Activated T-helper 2 cell treated with anti-CD3 and anti-CD28 coated beads, Interferon-gamma antibody, Interleukin-2, Interleukin-4, amounts not matched to agents 10 μg/mL and 5 μg/mL and 100 μg/mL, durations not matched to agents 14 hours and 24 hours and 36 hours (primary cell): Measurements from ENCODE around the gene MOB3C. TPM values are rescaled to one million over a fixed set of nuclear protein-coding genes. Genes with fewer than 3 reads are reported as not detected.
"Not testable (repeated sequence)": the region's sequence is repeated elsewhere in the genome, so short reads cannot be mapped to it uniquely, and the experiment has no call there.

Experiments
- DNase-seq: peaks from one replicate; pipeline ENCODE4 v3.0.0; 2021; ENCODE audit warnings: low spot score
- H3K27ac Mint-ChIP-seq: one replicate; pipeline ENCODE4 v1.8.0; 2021; ENCODE audit warnings: mixed read lengths
- H3K27me3 Mint-ChIP-seq: one replicate; pipeline ENCODE4 v1.8.0; 2021; ENCODE audit warnings: low read depth, mixed read lengths
- H3K36me3 Mint-ChIP-seq: one replicate; pipeline ENCODE4 v1.8.0; 2021; ENCODE audit warnings: low read depth, mixed read lengths
- H3K4me1 Mint-ChIP-seq: one replicate; pipeline ENCODE4 v1.8.0; 2021; ENCODE audit warnings: low read depth, mixed read lengths
- H3K4me3 Mint-ChIP-seq: one replicate; pipeline ENCODE4 v1.8.0; 2021; ENCODE audit warnings: low read depth, mild to moderate bottlenecking, moderate library complexity, mixed read lengths
- H3K9me3 Mint-ChIP-seq: one replicate; pipeline ENCODE4 v1.8.0; 2021; ENCODE audit warnings: mixed read lengths
- intact Hi-C: fragments of 100-400 bp; cut with micrococcal nuclease; formaldehyde crosslinking; loops from one replicate; pipeline ENCODE4 v1.15.1; 2023
- total RNA-seq: library from RNA; stranded (reverse); gene quantifications from 2 replicates; pipeline ENCODE4 v1.2.3, GENCODE V29; 2022

Gene MOB3C
- total RNA-seq, 1 donor from 2014 or later, result 17.5 TPM

DNA sequence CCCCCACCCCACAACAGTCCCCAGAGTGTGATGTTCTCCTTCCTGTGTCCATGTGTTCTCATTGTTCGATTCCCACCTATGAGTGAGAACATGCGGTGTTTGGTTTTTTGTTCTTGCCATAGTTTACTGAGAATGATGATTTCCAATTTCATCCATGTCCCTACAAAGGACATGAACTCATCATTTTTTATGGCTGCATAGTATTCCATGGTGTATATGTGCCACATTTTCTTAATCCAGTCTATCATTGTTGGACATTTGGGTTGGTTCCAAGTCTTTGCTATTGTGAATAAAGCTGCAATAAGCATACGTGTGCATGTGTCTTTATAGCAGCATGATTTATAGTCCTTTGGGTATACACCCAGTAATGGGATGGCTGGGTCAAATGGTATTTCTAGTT lies 34.5 kb upstream of the MOB3C start:
- H3K4me3 Mint-ChIP-seq, H3K27me3 Mint-ChIP-seq, DNase-seq, H3K27ac Mint-ChIP-seq: not testable (repeated sequence)
- Mint-ChIP-seq H3K9me3 (peaks cover 31% of the 10 kb centered on the region), H3K4me1 (peaks cover 32% of the 10 kb centered on the region), H3K36me3 (peaks cover 78% of the 10 kb centered on the region)
- intact Hi-C loops, result loop anchor here (5.0 kb wide), 1 partner anchor 34 kb away; the partner anchor contains the start of gene MOB3C

DNA sequence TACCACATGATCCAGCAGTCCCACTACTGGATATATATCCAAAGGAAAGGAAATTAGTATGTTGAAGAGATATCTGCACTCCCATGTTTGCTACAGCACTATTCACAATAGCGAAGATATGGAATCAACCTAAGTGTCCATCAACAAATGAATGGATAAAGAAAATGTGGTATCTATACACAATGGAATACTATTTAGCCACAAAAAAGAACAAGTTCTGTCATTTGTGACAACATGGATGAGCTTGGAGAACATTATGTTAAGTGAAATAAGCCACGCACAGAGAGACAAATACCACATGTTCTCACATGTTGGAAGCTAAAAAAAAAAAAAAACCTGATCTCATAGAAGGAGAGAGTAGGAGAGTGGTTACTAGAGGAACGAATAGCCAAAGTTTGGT lies 33.9 kb upstream of the MOB3C start:
- intact Hi-C loops, result loop anchor here (5.0 kb wide), 1 partner anchor 33 kb away; the partner anchor contains the start of gene MOB3C

DNA sequence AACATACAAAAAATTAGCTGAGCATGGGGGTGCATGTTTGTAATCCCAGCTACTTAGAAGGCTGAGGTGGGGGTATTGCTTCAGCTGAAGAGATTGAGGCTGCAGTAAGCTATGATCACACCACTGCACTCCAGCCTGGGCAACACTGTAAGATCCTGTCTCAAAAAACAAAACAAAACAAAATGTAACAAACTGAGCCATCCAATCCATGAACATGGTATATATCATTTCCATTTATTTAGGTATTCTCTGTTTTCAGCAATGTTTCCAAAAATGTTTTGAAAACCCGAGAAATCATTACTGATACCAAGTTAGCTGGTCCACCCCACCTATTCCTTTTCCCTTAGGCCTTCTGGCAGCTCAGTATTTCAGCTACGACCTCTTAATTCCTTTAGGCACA lies 33.2 kb upstream of the MOB3C start:
- Mint-ChIP-seq H3K9me3 (peaks cover 27% of the 10 kb centered on the region), H3K27ac (no peak overlapping the region), H3K4me3 (no peak overlapping the region), H3K27me3 (no peaks in the 10 kb centered on the region), H3K36me3 (peaks cover 70% of the 10 kb centered on the region), H3K4me1 (peaks cover 32% of the 10 kb centered on the region)
- intact Hi-C loops, result loop anchor here (5.0 kb wide), 1 partner anchor 32 kb away; the partner anchor contains the start of gene MOB3C
- no peak for DNase-seq

More for the DNA sequence above, 33.9 kb upstream of the MOB3C start:
- H3K36me3 Mint-ChIP-seq, result peaks cover 72% of the 10 kb centered on the region
- no peak overlapping the region for H3K4me3 Mint-ChIP-seq
- peaks cover 32% of the 10 kb centered on the region for H3K4me1 Mint-ChIP-seq
- H3K27ac Mint-ChIP-seq, result no peak overlapping the region
- no peaks in the 10 kb centered on the region for H3K27me3 Mint-ChIP-seq
- no peak for DNase-seq
- H3K9me3 Mint-ChIP-seq, result peaks cover 31% of the 10 kb centered on the region

DNA sequence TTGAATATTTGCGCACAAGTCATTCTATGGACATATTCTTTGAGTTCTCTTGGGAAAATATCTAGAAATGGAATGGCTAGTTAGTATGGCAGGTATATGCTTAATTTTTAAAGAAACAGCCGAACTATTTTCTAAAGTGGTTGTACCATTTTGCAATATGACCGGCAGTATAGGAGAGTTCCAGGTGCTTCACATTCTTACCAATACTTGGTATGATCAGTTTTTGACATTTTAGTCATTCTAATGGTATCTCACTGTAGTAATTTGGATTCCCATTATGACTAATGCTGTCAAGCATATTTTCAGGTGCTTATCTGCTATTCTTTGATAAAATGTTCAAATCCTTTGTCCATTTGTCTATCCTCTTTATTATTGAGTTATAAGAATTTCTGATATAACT lies 31.0 kb upstream of the MOB3C start:
- intact Hi-C loops, result no loop called here
- Mint-ChIP-seq H3K27ac (no peak overlapping the region), H3K36me3 (peaks cover 56% of the 10 kb centered on the region), H3K27me3 (no peaks in the 10 kb centered on the region), H3K4me1 (peaks cover 16% of the 10 kb centered on the region), H3K9me3 (peaks cover 25% of the 10 kb centered on the region), H3K4me3 (no peak overlapping the region)
- no peak for DNase-seq

DNA sequence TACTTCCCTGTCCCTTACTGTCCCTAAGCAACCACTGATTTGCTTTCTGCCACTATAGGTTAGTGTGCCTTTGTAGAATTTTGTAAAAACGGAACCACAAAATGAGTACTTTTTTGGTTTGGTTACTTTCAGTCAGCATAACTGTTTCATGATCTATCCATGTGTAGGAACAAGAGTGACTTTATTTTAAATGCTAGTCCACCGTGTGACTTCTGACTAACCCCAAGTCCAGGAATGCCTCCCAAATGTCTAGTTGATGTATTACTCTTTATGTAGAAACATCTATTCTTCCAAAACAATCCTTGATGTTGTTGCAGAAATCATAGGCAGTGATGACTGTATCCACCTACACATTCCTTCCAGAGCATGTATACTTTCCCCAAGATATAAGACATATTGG lies 30.2 kb upstream of the MOB3C start:
- Mint-ChIP-seq H3K4me3 (no peak overlapping the region), H3K4me1 (peaks cover 10% of the 10 kb centered on the region), H3K27me3 (no peaks in the 10 kb centered on the region), H3K36me3 (peaks cover 55% of the 10 kb centered on the region), H3K9me3 (peaks cover 25% of the 10 kb centered on the region), H3K27ac (no peak overlapping the region)
- intact Hi-C loops, result no loop called here
- DNase-seq, result no peak

DNA sequence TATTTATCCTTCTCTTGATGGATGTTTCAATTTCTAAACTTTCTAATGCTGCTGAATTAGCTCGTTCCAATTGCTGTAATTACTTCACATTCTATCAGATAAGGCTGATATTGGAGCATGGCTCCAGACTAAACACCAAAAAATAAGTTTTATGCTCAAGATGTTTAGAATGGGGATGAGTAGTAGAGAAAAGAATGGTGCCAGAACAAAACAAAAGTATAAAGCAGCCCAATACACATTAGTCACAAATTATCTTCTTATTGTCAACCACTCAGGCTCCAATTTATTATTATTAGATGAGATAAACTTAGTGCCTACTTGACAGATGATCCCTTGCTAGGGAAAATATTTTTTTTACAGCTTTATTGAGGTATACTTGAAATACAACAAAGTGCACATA lies 29.7 kb upstream of the MOB3C start:
- peaks cover 55% of the 10 kb centered on the region for H3K36me3 Mint-ChIP-seq
- H3K27me3 Mint-ChIP-seq, result no peaks in the 10 kb centered on the region
- H3K27ac Mint-ChIP-seq, result no peak overlapping the region
- no peak overlapping the region for H3K4me3 Mint-ChIP-seq
- no peak for DNase-seq
- intact Hi-C loops, result no loop called here
- H3K4me1 Mint-ChIP-seq, result peaks cover 9% of the 10 kb centered on the region
- H3K9me3 Mint-ChIP-seq, result peaks cover 25% of the 10 kb centered on the region

DNA sequence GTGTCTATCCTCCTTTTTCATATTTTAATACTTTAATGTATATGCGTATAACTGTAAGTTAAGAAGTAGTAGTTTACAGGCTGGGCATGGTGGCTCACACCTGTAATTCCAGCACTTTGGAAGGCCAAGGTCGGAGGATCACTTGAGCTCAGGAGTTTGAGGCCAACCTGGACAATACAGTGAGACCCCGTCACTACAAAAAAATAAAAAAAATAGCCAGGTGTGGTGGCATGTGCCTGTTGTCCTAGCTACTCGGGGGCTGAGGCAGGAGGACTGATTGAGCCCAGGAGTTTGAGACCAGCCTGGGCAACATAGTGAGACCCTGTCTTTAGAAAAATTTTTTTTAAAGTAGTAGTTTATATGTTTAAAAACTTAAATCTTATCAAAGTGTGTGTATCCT lies 29.2 kb upstream of the MOB3C start:
- peaks cover 51% of the 10 kb centered on the region for H3K36me3 Mint-ChIP-seq
- H3K9me3 Mint-ChIP-seq, result peaks cover 24% of the 10 kb centered on the region
- H3K27me3 Mint-ChIP-seq, result no peaks in the 10 kb centered on the region
- intact Hi-C loops, result no loop called here
- H3K27ac Mint-ChIP-seq, result no peak overlapping the region
- peaks cover 9% of the 10 kb centered on the region for H3K4me1 Mint-ChIP-seq
- no peak for DNase-seq
- no peak overlapping the region for H3K4me3 Mint-ChIP-seq

DNA sequence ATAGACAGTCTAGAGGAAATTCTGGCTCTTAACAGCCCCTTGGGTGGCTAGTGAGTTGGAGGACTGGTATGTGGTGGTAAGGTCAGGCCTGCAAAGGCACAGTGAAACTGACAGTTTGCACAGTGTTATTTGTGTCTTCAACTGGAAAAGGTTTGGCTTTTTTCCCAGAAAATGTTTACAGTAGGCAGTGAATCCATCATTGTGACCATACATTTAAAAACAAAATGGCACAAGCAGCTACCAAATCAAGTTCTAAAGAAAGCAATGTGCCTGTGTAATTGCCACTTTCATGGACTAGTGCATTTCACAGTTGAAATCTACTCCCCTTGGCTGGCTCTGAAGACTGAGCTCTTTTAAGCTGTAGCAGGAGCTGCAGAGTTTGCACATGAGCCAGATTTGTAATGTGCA lies 26.8 kb upstream of the MOB3C start:
- H3K9me3 Mint-ChIP-seq, result peaks cover 7% of the 10 kb centered on the region
- H3K4me1 Mint-ChIP-seq, result peaks cover 9% of the 10 kb centered on the region
- H3K36me3 Mint-ChIP-seq, result peaks cover 42% of the 10 kb centered on the region
- no peak for DNase-seq
- H3K27me3 Mint-ChIP-seq, result no peaks in the 10 kb centered on the region
- no peak overlapping the region for H3K4me3 Mint-ChIP-seq
- intact Hi-C loops, result no loop called here
- H3K27ac Mint-ChIP-seq, result no peak overlapping the region

DNA sequence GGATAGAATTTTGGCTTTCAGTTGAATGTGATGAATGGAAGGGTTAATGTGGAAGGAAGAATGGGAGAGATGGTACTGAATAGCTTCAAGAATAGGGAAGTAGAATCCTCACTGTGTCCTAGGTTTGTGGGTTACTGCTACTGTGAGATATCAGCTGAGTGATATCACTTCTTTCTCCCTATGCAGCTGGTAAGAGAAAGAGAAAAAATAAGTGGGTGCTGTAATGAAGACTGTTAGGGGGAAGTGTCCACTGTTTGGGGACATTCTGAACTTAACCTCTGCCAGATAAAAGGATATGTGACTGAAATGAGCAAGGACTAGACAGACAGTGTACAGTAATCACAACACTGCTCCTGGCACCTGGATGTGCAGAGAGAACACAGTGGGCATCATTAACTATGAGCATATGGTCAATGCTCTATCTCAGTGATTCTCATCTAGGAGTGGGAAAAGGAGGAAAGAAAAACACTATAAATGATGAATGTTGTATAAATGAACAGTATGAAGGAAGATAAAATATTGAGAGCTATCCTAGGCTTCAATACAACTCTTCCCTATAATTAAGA lies 25.6 kb upstream of the MOB3C start:
- Mint-ChIP-seq H3K4me1 (peaks cover 5% of the 10 kb centered on the region), H3K4me3 (no peak overlapping the region), H3K9me3 (peaks cover 3% of the 10 kb centered on the region), H3K27me3 (no peaks in the 10 kb centered on the region), H3K27ac (no peak overlapping the region), H3K36me3 (peaks cover 35% of the 10 kb centered on the region)
- intact Hi-C loops, result no loop called here
- no peak for DNase-seq

DNA sequence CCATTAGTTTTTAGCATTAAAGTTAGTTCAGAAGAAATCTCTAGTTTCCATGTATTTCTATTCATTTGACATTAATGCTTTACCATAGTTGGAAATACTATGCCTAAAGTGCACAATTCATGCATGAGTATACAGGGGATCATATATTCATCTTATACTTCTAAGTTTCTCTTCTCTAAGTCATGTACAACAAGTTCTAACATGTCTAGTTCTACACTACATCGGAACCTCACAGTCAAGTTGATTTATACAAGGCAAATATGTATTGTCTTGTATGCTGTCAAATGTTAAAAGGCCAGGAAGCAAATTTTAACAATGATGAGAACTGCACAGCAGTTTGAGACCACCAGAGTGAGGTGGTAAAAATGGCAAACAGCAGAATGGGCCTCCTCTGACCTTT lies 22.9 kb upstream of the MOB3C start:
- Mint-ChIP-seq H3K4me1 (peaks cover 11% of the 10 kb centered on the region), H3K36me3 (peaks cover 41% of the 10 kb centered on the region), H3K27ac (no peak overlapping the region), H3K4me3 (no peak overlapping the region), H3K27me3 (no peaks in the 10 kb centered on the region), H3K9me3 (no peaks in the 10 kb centered on the region)
- intact Hi-C loops, result no loop called here
- DNase-seq, result no peak

DNA sequence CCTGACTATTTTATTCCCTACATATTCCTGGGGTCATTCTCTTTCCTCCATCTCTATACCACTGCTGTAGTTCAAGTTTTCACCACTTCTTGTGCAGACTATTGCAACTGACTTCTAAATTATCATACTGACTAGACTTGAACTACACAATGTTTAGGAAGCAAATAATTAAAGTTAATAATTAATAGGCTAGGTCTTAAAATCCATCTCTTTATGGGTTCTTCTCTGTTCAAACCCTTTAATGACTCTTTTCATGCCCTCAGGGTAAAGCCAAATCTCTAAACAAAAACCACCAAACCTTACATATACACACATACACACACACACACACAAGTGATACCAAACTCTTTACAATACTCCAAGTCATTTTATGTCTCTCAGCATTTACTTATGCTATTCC lies 22.3 kb upstream of the MOB3C start:
- no peak for DNase-seq
- peaks cover 11% of the 10 kb centered on the region for H3K4me1 Mint-ChIP-seq
- intact Hi-C loops, result no loop called here
- no peak overlapping the region for H3K4me3 Mint-ChIP-seq
- H3K27ac Mint-ChIP-seq, result no peak overlapping the region
- no peaks in the 10 kb centered on the region for H3K27me3 Mint-ChIP-seq
- H3K36me3 Mint-ChIP-seq, result peaks cover 47% of the 10 kb centered on the region
- H3K9me3 Mint-ChIP-seq, result no peaks in the 10 kb centered on the region

DNA sequence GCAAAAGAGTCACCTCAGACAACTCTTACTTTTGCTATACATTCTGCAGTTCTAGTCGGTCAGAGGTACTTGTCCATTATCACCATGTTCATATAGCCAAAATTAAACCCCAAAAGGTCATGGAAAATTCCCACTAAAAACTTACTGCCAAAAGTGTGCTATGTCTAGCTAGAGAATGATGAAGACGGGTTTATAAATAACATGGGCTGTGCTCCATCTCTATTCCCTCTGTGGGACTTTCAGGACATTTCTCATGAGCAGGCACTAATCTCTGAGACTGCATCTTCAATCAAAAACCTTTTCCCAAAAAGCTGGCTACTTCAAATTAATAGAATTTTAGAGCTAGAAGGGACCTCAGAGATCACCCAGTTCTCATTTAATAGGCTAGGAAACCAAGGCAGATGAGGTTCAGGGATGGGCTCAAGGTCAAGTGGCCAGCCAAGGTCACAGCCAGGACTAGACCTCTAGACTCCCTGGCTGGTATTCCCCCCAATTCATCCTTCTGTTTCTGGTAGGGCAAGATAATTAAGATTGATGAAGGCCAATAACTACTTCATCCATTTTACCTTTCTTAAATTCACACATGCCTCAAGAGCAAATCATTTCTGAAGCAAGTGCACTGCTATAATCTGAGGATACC lies 21.0 kb upstream of the MOB3C start:
- Mint-ChIP-seq H3K27ac (no peak overlapping the region), H3K27me3 (no peaks in the 10 kb centered on the region), H3K4me1 (peaks cover 11% of the 10 kb centered on the region), H3K4me3 (no peak overlapping the region), H3K36me3 (peaks cover 56% of the 10 kb centered on the region), H3K9me3 (no peaks in the 10 kb centered on the region)
- DNase-seq, result no peak
- intact Hi-C loops, result no loop called here

DNA sequence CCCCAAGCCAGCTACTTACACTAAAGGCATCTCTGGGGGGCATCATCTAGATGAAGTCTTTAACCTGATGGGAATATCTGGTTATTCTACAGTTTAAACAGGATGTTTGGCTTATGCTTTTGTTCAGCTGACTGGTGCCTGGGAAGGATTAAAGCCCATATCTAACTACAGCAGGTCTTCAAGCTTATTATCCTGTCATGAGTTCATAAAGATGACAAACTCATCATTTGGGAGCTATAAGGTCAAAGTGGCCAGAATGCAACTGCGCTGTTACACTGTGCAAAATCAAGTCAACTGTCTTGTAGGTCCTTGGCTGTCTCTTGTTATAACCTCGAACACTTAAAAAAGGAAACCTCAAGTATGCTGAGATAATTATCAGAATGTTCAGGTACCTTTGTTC lies 18.6 kb upstream of the MOB3C start:
- Mint-ChIP-seq H3K4me3 (no peak overlapping the region), H3K36me3 (peaks cover 52% of the 10 kb centered on the region), H3K27me3 (no peaks in the 10 kb centered on the region), H3K9me3 (no peaks in the 10 kb centered on the region), H3K4me1 (peaks cover 11% of the 10 kb centered on the region), H3K27ac (no peak overlapping the region)
- intact Hi-C loops, result no loop called here
- no peak for DNase-seq
